ENCODE results near the gene DTNBP1. TPM values are rescaled to one million over a fixed set of nuclear protein-coding genes. Genes with fewer than 3 reads are reported as not detected.

The DTNBP1 gene
- total RNA-seq, 2 donors from 2014 or later, result 15.8 to 22.3 TPM

DNA sequence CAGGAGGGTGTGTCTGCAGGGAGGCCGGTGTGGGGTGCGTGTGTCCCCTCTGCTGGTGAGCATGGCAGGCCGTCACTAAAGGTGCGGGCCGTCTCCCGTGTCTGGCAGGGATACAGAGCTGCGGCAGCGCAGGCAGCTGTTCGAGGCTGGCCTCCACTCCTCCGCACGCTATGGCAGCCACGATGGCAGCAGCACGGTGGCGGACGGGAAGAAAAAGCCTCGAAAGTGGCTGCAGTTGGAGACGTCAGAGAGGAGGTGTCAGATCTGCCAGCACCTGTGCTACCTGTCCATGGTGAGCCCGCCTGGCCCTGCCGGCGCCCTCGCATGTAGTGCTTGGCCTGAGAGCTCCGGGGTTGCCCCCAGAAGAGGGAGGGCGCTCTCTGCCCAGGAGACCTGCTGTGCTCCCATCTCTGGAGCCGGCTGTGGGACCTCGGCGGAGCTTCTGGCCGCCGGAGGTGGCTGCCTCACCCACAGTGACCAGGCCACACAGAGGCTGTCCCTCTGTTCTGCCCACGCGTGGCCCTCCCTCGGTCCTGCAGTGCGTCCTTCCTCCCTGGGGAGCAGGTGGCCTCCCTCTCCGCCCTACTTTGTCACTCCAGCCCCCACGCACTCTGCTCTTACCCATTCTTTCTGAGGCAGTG is 149.6 kb downstream of the DTNBP1 start:
- intact Hi-C loops (cut with DNase I), result no loop called here
- DNase-seq (ENCODE audit: low spot score), result peak; percentile 80

GRCh38 chr6:15512721-15513120 is 150.1 kb downstream of the DTNBP1 start:
- intact Hi-C loops (cut with DNase I), result no loop called here
- DNase-seq (ENCODE audit: low spot score), result peak; percentile 34

DNA sequence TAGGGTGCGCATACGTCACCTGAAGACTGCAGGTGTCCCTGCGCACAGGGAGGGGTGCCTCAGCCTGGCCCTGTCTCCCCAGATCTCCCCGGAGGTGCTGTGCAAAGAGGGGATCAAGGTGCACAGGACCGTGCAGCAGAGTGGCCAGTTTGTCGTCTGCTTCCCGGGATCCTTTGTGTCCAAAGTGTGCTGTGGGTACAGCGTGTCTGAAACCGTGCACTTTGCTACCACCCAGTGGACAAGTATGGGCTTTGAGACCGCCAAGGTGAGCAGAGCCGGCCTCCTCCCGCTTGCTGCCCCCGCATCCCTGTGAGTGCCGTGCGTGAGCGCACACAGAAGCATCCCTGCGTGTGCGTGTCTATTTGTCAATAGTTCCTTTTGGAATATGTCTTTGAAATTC is 150.7 kb downstream of the DTNBP1 start:
- peak; percentile 71 for DNase-seq (ENCODE audit: low spot score)
- intact Hi-C loops (cut with DNase I), result no loop called here

DNA sequence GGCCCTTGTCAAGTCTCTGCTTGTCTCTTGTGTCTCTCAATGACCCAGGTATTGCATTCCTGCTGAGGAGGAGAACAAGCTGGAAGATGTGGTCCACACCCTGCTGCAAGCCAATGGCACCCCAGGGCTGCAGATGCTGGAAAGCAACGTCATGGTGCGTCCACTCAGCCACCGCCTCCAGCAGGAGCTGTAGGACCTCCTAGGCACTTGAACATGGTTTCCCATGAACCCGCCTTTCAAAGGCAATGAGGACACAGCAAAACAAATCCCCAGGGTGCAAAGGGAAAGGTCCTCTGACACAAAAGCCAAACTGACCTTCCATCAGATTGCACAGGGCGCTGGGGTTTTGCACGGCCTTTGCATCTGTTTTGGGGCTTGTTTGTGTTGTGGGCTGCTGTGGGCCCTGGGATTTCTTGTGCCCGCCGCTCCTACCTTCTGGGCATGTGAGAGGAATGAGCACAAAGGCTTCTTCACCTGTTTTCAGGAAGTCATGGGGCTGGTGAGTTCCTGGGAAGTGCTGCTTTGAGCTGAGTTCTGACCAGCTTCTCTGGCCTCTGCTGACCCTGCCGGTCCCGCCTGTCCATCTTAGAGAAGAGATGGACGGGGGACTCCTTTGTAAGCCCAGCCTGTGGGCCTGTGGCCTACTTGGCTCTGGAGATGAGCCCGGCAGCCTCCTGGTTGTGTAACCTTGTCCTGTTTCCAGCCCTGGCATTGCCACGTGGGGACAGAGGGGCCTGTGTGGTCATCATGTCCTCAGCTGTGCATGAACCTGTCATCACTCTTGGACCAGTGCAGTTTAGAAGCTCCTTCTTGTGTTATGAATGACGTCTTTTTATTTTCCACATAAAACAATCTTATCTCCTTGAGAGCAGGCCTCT is 151.3 kb downstream of the DTNBP1 start:
- intact Hi-C loops (cut with DNase I), result no loop called here

GRCh38 chr6:15510536-15511247 is 152.1 kb downstream of the DTNBP1 start:
- DNase-seq (ENCODE audit: low spot score), result peak; percentile 50
- intact Hi-C loops (cut with DNase I), result no loop called here

More for the DNA sequence above, 151.3 kb downstream of the DTNBP1 start:
- peak; percentile 72 for DNase-seq (ENCODE audit: low spot score)

DNA sequence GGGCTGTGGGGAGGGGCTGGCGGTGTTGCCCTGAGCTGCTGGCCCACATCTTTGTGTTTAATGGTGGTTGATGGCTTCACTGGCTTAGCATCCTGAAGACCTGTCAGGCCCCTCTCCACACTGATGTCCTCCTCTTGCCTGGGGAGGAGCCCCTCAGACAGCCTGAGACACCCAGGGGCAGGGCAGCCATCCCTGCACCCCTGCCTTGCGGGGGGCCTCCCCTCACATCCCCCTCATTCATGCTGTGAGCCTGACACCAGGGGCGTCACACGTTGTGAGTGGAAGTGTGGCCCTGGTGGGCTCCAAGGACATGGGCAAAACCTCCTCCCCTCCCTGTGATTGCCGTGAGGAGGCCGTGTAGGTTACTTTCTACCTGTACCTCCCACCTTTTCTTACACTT is 152.7 kb downstream of the DTNBP1 start:
- intact Hi-C loops (cut with DNase I), result no loop called here
- DNase-seq (ENCODE audit: low spot score), result peak; percentile 53

GRCh38 chr6:15509335-15509933 is 153.4 kb downstream of the DTNBP1 start:
- intact Hi-C loops (cut with DNase I), result loop anchor here in 1 of 2 donors (10.0 kb wide), 1 partner anchor 95 kb away; no protein-coding TSS in a partner anchor

GRCh38 chr6:15508931-15509330 is 153.9 kb downstream of the DTNBP1 start:
- DNase-seq (ENCODE audit: low spot score), result peak; percentile 44
- intact Hi-C loops (cut with DNase I), result loop anchor here in 1 of 2 donors (10.0 kb wide), 1 partner anchor 96 kb away; no protein-coding TSS in a partner anchor

More at GRCh38 chr6:15509335-15509933, 153.4 kb downstream of the DTNBP1 start:
- DNase-seq (ENCODE audit: low spot score), result peak; percentile 76

DNA sequence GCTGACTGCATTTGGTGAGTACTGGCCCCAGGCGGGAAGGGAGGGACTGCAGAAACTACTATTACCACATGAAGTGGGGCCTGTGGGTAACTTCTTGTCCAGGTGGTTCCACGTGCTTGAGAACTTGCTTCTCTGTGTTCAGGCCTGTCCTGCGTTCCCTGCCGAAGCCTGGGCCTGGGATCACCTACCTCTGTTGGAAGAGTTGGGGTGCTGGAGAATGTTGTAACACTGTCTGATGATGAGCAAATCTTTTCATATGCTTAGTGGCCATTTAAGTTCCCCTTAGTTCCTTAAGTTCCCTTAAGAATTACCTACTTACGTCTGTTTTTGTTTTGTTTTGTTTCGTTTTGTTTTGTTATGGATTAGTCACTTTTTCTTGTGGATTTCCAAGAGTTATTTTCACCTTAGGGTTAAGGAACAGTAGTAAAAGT is 154.4 kb downstream of the DTNBP1 start:
- intact Hi-C loops (cut with DNase I), result loop anchor here in 1 of 2 donors (10.0 kb wide), 1 partner anchor 96 kb away; no protein-coding TSS in a partner anchor
- peak; percentile 40 for DNase-seq (ENCODE audit: low spot score)

GRCh38 chr6:15507746-15508145 is 155.1 kb downstream of the DTNBP1 start:
- intact Hi-C loops (cut with DNase I), result loop anchor here in 1 of 2 donors (10.0 kb wide), 1 partner anchor 97 kb away; no protein-coding TSS in a partner anchor
- peak; percentile 70 for DNase-seq (ENCODE audit: low spot score)

DNA sequence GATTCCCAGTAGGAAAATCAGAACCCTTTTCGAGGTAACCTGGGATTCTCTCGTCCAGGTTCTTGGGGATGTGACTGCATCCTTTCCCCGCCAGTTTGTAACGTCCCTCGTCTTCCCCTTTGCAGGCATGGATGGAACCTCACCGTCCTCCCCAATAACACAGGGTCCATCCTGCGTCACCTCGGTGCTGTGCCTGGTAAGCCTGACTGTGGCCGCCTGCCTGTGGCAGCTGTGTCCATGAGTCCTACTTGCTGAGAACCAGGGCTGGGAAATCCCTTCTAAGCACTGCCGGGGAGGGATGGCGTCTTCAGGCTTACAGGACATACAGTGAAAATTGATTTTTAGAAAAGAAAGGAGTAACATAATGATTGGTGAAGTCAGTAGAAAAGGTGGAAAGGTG is 155.6 kb downstream of the DTNBP1 start:
- DNase-seq (ENCODE audit: low spot score), result peak; percentile 69
- intact Hi-C loops (cut with DNase I), result loop anchor here in 1 of 2 donors (10.0 kb wide), 1 partner anchor 98 kb away; no protein-coding TSS in a partner anchor

DNA sequence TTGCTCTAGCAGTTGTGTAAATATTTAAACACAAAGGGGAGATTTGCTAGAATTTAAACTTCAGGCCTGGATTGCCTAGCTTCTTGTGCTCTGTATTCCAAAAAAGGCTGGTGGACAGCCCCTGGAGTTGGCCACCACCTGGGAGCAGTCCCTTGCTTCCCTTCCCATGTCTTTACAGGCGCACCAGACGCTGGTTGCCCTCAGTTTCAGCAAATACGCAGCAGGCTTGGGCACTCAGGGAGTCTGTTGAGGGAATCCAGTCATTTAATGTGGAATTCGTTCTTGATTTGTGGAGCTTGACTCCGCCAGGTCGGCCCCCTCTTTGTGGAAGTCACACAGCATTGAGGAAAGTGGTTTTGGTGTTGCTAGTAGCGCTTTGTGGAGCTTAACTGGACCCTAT is 156.8 kb downstream of the DTNBP1 start:
- intact Hi-C loops (cut with DNase I), result loop anchor here in 1 of 2 donors (10.0 kb wide), 1 partner anchor 99 kb away; no protein-coding TSS in a partner anchor

GRCh38 chr6:15505463-15505918 is 157.3 kb downstream of the DTNBP1 start:
- no peak for DNase-seq (ENCODE audit: low spot score)
- intact Hi-C loops (cut with DNase I), result loop anchor here in 1 of 2 donors (10.0 kb wide), 1 partner anchor 99 kb away; no protein-coding TSS in a partner anchor

More for the DNA sequence above, 156.8 kb downstream of the DTNBP1 start:
- peak; percentile 29 for DNase-seq (ENCODE audit: low spot score)

DNA sequence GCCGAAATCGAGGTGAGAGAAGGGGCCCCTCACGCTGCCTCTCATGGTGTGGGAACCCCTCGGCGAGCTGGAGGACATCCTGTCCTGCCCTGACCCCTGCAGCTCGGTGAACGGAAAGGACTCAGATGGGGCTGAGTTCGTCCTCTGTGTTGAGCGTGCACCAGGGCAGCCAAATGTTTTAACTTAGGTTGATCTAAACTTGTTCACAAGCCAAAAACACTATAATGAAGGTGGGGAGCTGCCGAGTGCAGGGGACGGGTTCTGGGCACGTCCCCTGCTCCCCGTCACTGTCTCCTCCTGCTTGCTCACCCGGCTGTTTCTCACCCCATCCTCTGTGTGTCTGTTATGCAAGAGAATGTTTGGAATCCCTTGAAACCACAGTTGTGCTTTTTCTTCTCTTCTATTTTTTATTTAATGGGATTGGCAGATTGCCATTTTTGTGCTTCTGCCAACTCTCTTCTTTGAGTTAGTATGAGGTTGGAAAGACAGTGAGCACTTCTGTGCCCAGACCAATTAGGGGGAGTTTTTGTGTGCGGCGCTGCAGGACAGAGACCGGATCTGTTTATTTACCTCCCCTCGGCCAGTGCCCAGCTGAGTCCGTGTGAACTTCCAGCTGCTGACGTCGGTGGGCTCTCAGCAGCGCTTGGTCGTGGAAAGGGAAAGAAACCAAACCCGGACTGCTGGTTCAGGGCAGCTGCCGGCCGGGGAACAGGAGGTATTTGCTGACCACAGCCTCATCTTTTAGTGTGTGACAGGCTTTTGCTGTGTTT is 158.1 kb downstream of the DTNBP1 start:
- peak; percentile 84 for DNase-seq (ENCODE audit: low spot score)
- intact Hi-C loops (cut with DNase I), result loop anchor here in 1 of 2 donors (10.0 kb wide), 1 partner anchor 100 kb away; no protein-coding TSS in a partner anchor

DNA sequence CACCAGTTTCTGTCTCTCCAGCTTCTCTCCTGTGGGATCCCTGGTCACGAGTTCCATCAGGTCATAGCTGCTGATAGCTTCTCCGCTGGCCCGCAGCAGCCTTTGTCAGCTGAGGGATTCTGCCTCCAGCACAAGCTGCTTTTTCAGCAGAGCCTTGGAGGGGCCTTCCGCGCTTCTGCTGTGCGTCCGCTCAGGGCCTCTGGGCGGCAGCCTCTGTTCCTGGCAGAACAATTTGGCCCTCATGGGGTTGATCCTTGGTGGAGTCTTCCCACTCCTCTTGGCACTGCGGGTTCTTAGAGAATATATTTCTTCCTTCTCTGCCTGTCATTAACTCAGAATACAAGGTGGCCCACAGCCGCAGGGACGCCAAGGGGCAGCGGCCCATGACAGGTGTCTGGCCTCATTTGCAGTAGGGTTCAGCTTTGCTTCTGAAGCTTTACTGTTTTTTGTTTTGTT is 158.8 kb downstream of the DTNBP1 start:
- intact Hi-C loops (cut with DNase I), result loop anchor here in 1 of 2 donors (10.0 kb wide), 1 partner anchor 101 kb away; no protein-coding TSS in a partner anchor
- peak; percentile 87 for DNase-seq (ENCODE audit: low spot score)

DNA sequence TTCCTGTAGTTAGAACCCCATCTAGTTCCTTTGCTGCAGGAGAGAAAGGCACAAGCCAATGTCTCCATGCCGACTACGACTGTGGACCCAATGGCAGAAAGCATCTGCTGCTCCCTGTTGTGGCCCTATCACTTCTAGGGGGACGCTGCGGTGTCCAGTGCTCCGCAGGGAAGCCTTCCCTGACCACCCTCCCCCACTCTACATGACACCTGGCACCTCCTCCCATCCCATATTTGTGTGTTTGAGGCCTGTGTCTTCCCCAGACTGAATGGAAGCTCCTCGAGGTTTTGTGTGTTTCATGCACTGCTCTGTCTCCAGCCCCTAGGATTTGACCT is 159.5 kb downstream of the DTNBP1 start:
- intact Hi-C loops (cut with DNase I), result loop anchor here in 1 of 2 donors (10.0 kb wide), 1 partner anchor 101 kb away; no protein-coding TSS in a partner anchor

DNA sequence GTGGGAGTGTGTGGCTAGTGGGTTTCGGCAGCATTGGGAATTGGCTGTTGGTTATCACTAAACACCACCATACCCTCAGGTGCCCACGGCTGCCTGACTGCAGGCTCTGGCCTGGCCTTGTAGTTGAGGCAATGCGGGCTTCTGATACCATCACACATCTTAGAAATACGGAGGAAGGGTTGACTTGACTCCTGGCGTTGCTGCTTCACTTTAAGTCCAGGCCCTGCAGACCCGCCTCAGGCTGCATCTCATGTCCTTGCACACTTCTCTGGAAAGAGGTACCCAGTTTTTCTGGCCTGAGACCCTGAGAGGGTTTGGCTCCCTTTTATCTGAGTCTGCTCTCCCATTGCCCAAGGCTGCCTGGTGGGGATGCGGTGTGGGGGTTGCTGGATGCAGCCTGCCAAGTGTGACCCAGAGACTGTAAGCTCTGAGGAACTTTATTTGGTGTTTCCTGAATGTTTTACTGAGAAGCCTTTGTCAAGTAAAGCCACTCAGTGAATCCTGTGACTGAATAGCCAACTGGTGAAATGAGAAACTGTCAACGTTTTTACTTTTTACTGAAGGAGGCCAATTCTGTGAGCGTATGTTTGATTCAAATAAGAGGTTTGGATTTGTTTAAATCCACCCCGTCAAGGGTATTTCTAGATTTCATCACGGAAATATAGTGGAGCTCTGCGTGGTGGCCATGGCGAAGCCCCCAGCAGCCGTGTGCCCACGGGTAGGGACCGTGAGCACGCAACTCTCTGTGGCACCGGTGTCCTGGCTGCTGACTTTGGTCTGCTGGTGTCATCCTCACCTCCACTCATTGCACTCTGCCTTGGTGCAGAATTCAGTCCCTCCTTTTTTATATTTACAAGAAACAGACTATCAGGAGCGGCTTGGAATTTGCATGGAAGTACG is 160.1 kb downstream of the DTNBP1 start:
- intact Hi-C loops (cut with DNase I), result loop anchor here in 1 of 2 donors (10.0 kb wide), 1 partner anchor 102 kb away; no protein-coding TSS in a partner anchor

More for the DNA sequence above, 159.5 kb downstream of the DTNBP1 start:
- DNase-seq (ENCODE audit: low spot score), result no peak

More for the DNA sequence above, 160.1 kb downstream of the DTNBP1 start:
- peak; percentile 62 for DNase-seq (ENCODE audit: low spot score)

Data from posterior vena cava (tissue), 2 donors.